Caco-2 (cell line): ENCODE measurements around the gene WLS. TPM values are rescaled to one million over a fixed set of nuclear protein-coding genes. Genes with fewer than 3 reads are reported as not detected.

ENCODE experiments used
- BruUV-seq: library from RNA; stranded (reverse); fragments of 400-500 nt; replicated peaks from 2 replicates; lab custom pipeline; 2021; lab: Mats Ljungman, UMichigan
- CTCF ChIA-PET: fragments of 300-600 bp; sonication (Branson Sonifier 250); formaldehyde crosslinking; loops from one replicate; lab custom pipeline; 2022; ENCODE audit warnings: antibody characterized with exemption; lab: Charles Lee
- POLR2A ChIA-PET: fragments of 300-600 bp; sonication (Branson Sonifier 250); formaldehyde crosslinking; loops from one replicate; lab custom pipeline; 2022; ENCODE audit warnings: antibody characterized with exemption; lab: Charles Lee
- DNase-seq, 2 experiments: peaks; one replicate each; pipeline versions ENCODE4 v3.0.0 to v3.0.0-alpha.2; 2020 to 2022
- H3K27me3 ChIP-seq: replicated peaks from 2 replicates; pipeline ENCODE4 v1.6.0; 2011; ENCODE audit warnings: low read length; ENCODE audit not compliant: control insufficient read depth, insufficient read depth
- H3K36me3 ChIP-seq: 2 replicates; pipeline ENCODE4 v1.5.1; 2011; ENCODE audit warnings: low read length; ENCODE audit not compliant: control insufficient read depth, insufficient read depth
- H3K4me1 ChIP-seq: fragments of 250-450 bp; sonication (Bioruptor Pico); 2 replicates; pipeline ENCODE4 v1.5.1; 2020; ENCODE audit warnings: mild to moderate bottlenecking
- H3K4me3 ChIP-seq: 2 replicates; pipeline ENCODE4 v1.5.1; 2011; ENCODE audit warnings: low read depth, mild to moderate bottlenecking, control low read depth, low read length
- H3K9me3 ChIP-seq: fragments of 250-450 bp; sonication (Bioruptor Pico); 2 replicates; pipeline ENCODE4 v1.5.1; 2020; ENCODE audit warnings: mild to moderate bottlenecking, moderate library complexity
- H3K27ac Mint-ChIP-seq: one replicate; pipeline ENCODE4 v1.8.0; 2022; ENCODE audit warnings: mixed read lengths; ENCODE audit not compliant: unreplicated experiment
- H3K27me3 Mint-ChIP-seq: one replicate; pipeline ENCODE4 v1.8.0; 2022; ENCODE audit warnings: mixed read lengths; ENCODE audit not compliant: insufficient read depth, unreplicated experiment
- H3K36me3 Mint-ChIP-seq: one replicate; pipeline ENCODE4 v1.8.0; 2022; ENCODE audit warnings: mild to moderate bottlenecking, mixed read lengths; ENCODE audit not compliant: insufficient read depth, unreplicated experiment
- H3K4me1 Mint-ChIP-seq: one replicate; pipeline ENCODE4 v1.8.0; 2022; ENCODE audit warnings: low read depth, mixed read lengths; ENCODE audit not compliant: unreplicated experiment
- H3K4me3 Mint-ChIP-seq: one replicate; pipeline ENCODE4 v1.8.0; 2022; ENCODE audit warnings: mild to moderate bottlenecking, moderate library complexity, mixed read lengths; ENCODE audit not compliant: unreplicated experiment
- H3K9me3 Mint-ChIP-seq: one replicate; pipeline ENCODE4 v1.8.0; 2022; ENCODE audit warnings: mixed read lengths; ENCODE audit not compliant: unreplicated experiment
- CTCF ChIP-seq, 2 experiments: fragments of 200-600 bp in 1 of 2; IDR thresholded peaks; 1 replicate in 1 of 2; 2 replicates in 1 of 2; pipeline versions ENCODE4 v1.5.1 to v1.8.0; 2011 to 2022; ENCODE audit warnings: antibody characterized with exemption in 1 of 2, control low read depth in 1 of 2, inconsistent platforms in 1 of 2, low read depth in 1 of 2, low read length in 1 of 2, mild to moderate bottlenecking in 1 of 2, moderate library complexity in 1 of 2; ENCODE audit not compliant: insufficient read depth in 1 of 2, severe bottlenecking in 1 of 2, unreplicated experiment in 1 of 2
- intact Hi-C: fragments of 100-400 bp; cut with micrococcal nuclease; formaldehyde crosslinking; loops from one replicate; pipeline ENCODE4 v1.10.0; 2022; ENCODE audit not compliant: unreplicated experiment
- total RNA-seq: library from RNA; stranded (reverse); gene quantifications from 2 replicates; pipeline ENCODE4 v1.2.3, GENCODE V29; 2022

Gene WLS
- total RNA-seq, 1 experiment from 2014 or later = 72.3 TPM

GRCh38 chr1:68132426-68133130, 99.7 kb downstream of the WLS start:
- Histone ChIP-seq H3K27me3 (no peaks in the 10 kb centered on the region), H3K4me1 (peaks cover 10% of the 10 kb centered on the region), H3K9me3 (no peaks in the 10 kb centered on the region), H3K4me3 (no peak overlapping the region), H3K36me3 (no peaks in the 10 kb centered on the region; the same call in 1 of the 2 replicates)
- ChIA-PET POLR2A (no interaction called here), CTCF (no interaction called here)
- H3K9me3 Mint-ChIP-seq = no peaks in the 10 kb centered on the region
- no peak overlapping the region for H3K27ac Mint-ChIP-seq
- peaks cover 7% of the 10 kb centered on the region for H3K4me1 Mint-ChIP-seq
- DNase-seq = no peak
- no peak for TF ChIP-seq CTCF (IDR thresholded peaks at IDR 0.05; ENCODE audit: insufficient read depth in 1 of 2, low read depth in 1 of 2, low read length in 1 of 2, severe bottlenecking in 1 of 2, unreplicated experiment in 1 of 2)
- no peaks in the 10 kb centered on the region for H3K27me3 Mint-ChIP-seq
- H3K36me3 Mint-ChIP-seq = peaks cover 26% of the 10 kb centered on the region
- no TSS peak for BruUV-seq
- no peak overlapping the region for H3K4me3 Mint-ChIP-seq
- intact Hi-C loops = no loop called here

GRCh38 chr1:68131261-68131660, 101.1 kb downstream of the WLS start:
- no peak for TF ChIP-seq CTCF (IDR thresholded peaks at IDR 0.05; ENCODE audit: insufficient read depth in 1 of 2, low read depth in 1 of 2, low read length in 1 of 2, severe bottlenecking in 1 of 2, unreplicated experiment in 1 of 2)
- Histone ChIP-seq H3K27me3 (no peaks in the 10 kb centered on the region), H3K9me3 (no peaks in the 10 kb centered on the region), H3K4me1 (peaks cover 10% of the 10 kb centered on the region), H3K4me3 (no peak overlapping the region), H3K36me3 (no peaks in the 10 kb centered on the region)
- H3K36me3 Mint-ChIP-seq = peaks cover 25% of the 10 kb centered on the region
- no peak overlapping the region for H3K27ac Mint-ChIP-seq
- CTCF ChIA-PET = no interaction called here
- DNase-seq = no peak
- no TSS peak for BruUV-seq
- intact Hi-C loops = no loop called here
- peaks cover 14% of the 10 kb centered on the region for H3K4me1 Mint-ChIP-seq
- H3K4me3 Mint-ChIP-seq = no peak overlapping the region
- POLR2A ChIA-PET = no interaction called here
- H3K27me3 Mint-ChIP-seq = no peaks in the 10 kb centered on the region
- H3K9me3 Mint-ChIP-seq = no peaks in the 10 kb centered on the region

GRCh38 chr1:68129536-68130250, 102.6 kb downstream of the WLS start:
- no peak for DNase-seq
- Histone ChIP-seq H3K4me3 (no peak overlapping the region), H3K4me1 (peaks cover 10% of the 10 kb centered on the region), H3K27me3 (no peaks in the 10 kb centered on the region), H3K36me3 (no peaks in the 10 kb centered on the region), H3K9me3 (no peaks in the 10 kb centered on the region)
- peaks cover 14% of the 10 kb centered on the region for H3K4me1 Mint-ChIP-seq
- TF ChIP-seq CTCF (IDR thresholded peaks at IDR 0.05; ENCODE audit: insufficient read depth in 1 of 2, low read depth in 1 of 2, low read length in 1 of 2, severe bottlenecking in 1 of 2, unreplicated experiment in 1 of 2) = no peak
- ChIA-PET CTCF (no interaction called here), POLR2A (no interaction called here)
- no peak overlapping the region for H3K27ac Mint-ChIP-seq
- no peak overlapping the region for H3K4me3 Mint-ChIP-seq
- peaks cover 25% of the 10 kb centered on the region for H3K36me3 Mint-ChIP-seq
- H3K9me3 Mint-ChIP-seq = no peaks in the 10 kb centered on the region
- no TSS peak for BruUV-seq
- intact Hi-C loops = loop anchor here (2.0 to 10.0 kb wide), 2 partner anchors 15 to 65 kb away; no protein-coding TSS in a partner anchor
- H3K27me3 Mint-ChIP-seq = no peaks in the 10 kb centered on the region
